ENCODE results near the gene ARFIP1. TPM values are rescaled to one million over a fixed set of nuclear protein-coding genes. Genes with fewer than 3 reads are reported as not detected.

Gene ARFIP1
- total and polyA plus RNA-seq, 9 of the 15 experiments (the other 6 are each of a cell fraction or from before 2014, with no cell fraction given), result 14.1 to 25.1 (median 20.9) TPM

DNA sequence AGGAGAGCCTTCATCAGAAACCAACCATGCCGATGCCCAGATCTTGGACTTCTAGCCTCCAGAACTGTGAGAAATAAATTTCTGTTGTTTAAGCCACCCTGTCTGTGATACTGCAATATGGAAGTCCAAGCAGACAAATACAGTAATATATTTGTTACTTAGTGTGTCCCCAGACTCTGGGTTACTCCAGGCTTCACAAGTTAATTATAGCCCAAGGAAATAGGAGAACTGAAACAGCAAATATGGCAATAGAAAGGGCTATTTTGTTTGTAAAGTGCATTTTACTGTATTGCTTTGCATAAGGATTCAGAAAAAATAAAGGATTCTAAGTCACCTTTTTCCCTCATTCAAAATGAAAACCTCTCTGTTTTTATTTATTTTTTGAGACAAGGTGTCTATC lies 16.0 kb upstream of the ARFIP1 start:
- peaks cover 5 to 15% of the 10 kb centered on the region in 2 experiments; a peak in 4 of 5 replicates for H3K27me3 ChIP-seq (ENCODE audit: control insufficient read depth in 2 of 2, insufficient read depth in 2 of 2, low read length in 2 of 2)
- no peaks in the 10 kb centered on the region for H4K20me1 ChIP-seq (replicated peaks; ENCODE audit: control insufficient read depth, insufficient read depth, low read length)
- H3K9me3 ChIP-seq (replicated peaks; ENCODE audit: control insufficient read depth, insufficient read depth, low read depth, low read length), result no peaks in the 10 kb centered on the region
- intact Hi-C loops (cut with micrococcal nuclease) (no loop called here), in situ Hi-C loops (cut with MboI) (no loop called here)
- DNase-seq (ENCODE audit: extremely low read depth in 1 of 4, low spot score in 3 of 4), result no peak
- H3K27ac ChIP-seq (ENCODE audit: extremely low read depth, low read depth, low read length), result no peak overlapping the region
- no peak overlapping the region for H3K4me3 ChIP-seq
- H3K36me3 ChIP-seq (ENCODE audit: control insufficient read depth, insufficient read depth, low read length), result no peaks in the 10 kb centered on the region
- no peak for ATAC-seq
- POLR2A ChIA-PET, result interaction anchor here (0.6 kb wide), 1 partner anchor 584 kb away, joined by 3 read pairs; no protein-coding TSS in a partner anchor
- no peak overlapping the region for H3K9ac ChIP-seq (ENCODE audit: insufficient read depth in 1 of 2, low read depth in 2 of 2, low read length in 2 of 2)
- no peak overlapping the region for H3K4me2 ChIP-seq (ENCODE audit: insufficient read depth, low read length)
- CTCF ChIA-PET (ENCODE audit: low intra/inter-chr PET ratio), result no interaction called here
- peaks cover 0 to 5% of the 10 kb centered on the region in 2 experiments; a peak in 1 of 5 replicates for H3K4me1 ChIP-seq (replicated peaks in 1 of 2; ENCODE audit: control insufficient read depth in 2 of 2, insufficient read depth in 2 of 2, low read length in 2 of 2)
- no TSS peak for BruUV-seq (replicated peaks)
- H2AFZ ChIP-seq (ENCODE audit: low read depth, low read length), result no peak overlapping the region
- no peaks in the 10 kb centered on the region for H3K79me2 ChIP-seq (ENCODE audit: control insufficient read depth, insufficient read depth, low read length)
- no peak for TF ChIP-seq MYBL2 (IDR thresholded peaks at IDR 0.05; ENCODE audit: low read depth)
- TF ChIP-seq MYBL2 (CRISPR knock-in tag; IDR thresholded peaks at IDR 0.05; ENCODE audit: borderline replicate concordance), result no peak
- TF ChIP-seq, protein P1, sequence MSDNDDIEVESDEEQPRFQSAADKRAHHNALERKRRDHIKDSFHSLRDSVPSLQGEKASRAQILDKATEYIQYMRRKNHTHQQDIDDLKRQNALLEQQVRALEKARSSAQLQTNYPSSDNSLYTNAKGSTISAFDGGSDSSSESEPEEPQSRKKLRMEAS (CRISPR knock-in tag; IDR thresholded peaks at IDR 0.05), result no peak
- no peak for TF ChIP-seq SRSF1 (IDR thresholded peaks at IDR 0.05; ENCODE audit: low read depth, low read length)
- no peak for TF ChIP-seq YBX1 (IDR thresholded peaks at IDR 0.05)
- TF ChIP-seq, protein P2, sequence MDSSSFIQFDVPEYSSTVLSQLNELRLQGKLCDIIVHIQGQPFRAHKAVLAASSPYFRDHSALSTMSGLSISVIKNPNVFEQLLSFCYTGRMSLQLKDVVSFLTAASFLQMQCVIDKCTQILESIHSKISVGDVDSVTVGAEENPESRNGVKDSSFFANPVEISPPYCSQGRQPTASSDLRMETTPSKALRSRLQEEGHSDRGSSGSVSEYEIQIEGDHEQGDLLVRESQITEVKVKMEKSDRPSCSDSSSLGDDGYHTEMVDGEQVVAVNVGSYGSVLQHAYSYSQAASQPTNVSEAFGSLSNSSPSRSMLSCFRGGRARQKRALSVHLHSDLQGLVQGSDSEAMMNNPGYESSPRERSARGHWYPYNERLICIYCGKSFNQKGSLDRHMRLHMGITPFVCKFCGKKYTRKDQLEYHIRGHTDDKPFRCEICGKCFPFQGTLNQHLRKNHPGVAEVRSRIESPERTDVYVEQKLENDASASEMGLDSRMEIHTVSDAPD (CRISPR knock-in tag; IDR thresholded peaks at IDR 0.05), result no peak
- no peak for TF ChIP-seq C11orf30 (IDR thresholded peaks at IDR 0.05; ENCODE audit: low read depth)
- TF ChIP-seq, protein P3, sequence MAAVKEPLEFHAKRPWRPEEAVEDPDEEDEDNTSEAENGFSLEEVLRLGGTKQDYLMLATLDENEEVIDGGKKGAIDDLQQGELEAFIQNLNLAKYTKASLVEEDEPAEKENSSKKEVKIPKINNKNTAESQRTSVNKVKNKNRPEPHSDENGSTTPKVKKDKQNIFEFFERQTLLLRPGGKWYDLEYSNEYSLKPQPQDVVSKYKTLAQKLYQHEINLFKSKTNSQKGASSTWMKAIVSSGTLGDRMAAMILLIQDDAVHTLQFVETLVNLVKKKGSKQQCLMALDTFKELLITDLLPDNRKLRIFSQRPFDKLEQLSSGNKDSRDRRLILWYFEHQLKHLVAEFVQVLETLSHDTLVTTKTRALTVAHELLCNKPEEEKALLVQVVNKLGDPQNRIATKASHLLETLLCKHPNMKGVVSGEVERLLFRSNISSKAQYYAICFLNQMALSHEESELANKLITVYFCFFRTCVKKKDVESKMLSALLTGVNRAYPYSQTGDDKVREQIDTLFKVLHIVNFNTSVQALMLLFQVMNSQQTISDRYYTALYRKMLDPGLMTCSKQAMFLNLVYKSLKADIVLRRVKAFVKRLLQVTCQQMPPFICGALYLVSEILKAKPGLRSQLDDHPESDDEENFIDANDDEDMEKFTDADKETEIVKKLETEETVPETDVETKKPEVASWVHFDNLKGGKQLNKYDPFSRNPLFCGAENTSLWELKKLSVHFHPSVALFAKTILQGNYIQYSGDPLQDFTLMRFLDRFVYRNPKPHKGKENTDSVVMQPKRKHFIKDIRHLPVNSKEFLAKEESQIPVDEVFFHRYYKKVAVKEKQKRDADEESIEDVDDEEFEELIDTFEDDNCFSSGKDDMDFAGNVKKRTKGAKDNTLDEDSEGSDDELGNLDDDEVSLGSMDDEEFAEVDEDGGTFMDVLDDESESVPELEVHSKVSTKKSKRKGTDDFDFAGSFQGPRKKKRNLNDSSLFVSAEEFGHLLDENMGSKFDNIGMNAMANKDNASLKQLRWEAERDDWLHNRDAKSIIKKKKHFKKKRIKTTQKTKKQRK (IDR thresholded peaks at IDR 0.05; ENCODE audit: borderline replicate concordance, low read depth, low read length), result no peak
- TF ChIP-seq, protein P4, sequence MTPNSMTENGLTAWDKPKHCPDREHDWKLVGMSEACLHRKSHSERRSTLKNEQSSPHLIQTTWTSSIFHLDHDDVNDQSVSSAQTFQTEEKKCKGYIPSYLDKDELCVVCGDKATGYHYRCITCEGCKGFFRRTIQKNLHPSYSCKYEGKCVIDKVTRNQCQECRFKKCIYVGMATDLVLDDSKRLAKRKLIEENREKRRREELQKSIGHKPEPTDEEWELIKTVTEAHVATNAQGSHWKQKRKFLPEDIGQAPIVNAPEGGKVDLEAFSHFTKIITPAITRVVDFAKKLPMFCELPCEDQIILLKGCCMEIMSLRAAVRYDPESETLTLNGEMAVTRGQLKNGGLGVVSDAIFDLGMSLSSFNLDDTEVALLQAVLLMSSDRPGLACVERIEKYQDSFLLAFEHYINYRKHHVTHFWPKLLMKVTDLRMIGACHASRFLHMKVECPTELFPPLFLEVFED (CRISPR knock-in tag; conservative IDR thresholded peaks at IDR 0.05), result no peak
- TF ChIP-seq ZNF589 (CRISPR knock-in tag; IDR thresholded peaks at IDR 0.05; ENCODE audit: low read depth), result no peak
- TF ChIP-seq MED1 (CRISPR knock-in tag; IDR thresholded peaks at IDR 0.05; ENCODE audit: borderline replicate concordance), result no peak
- TF ChIP-seq RBM17 (IDR thresholded peaks at IDR 0.05; ENCODE audit: borderline replicate concordance, low read depth, low read length), result no peak
- TF ChIP-seq ZKSCAN1 (IDR thresholded peaks at IDR 0.05; ENCODE audit: low read depth, low read length), result no peak
- 29% methylated on average over 1 of the region's 1 CpG for WGBS (ENCODE audit: insufficient coverage, low coverage, missing lambda C conversion rate)
- H3K9me1 ChIP-seq (ENCODE audit: control insufficient read depth, insufficient read depth, low read length), result no peaks in the 10 kb centered on the region
- FAIRE-seq, result no peak
